Tibial artery (tissue), 4 donors: ENCODE measurements around the gene CTCFL.

Source experiments
- DNase-seq, 2 donors: peaks; one replicate each; pipeline ENCODE4 v3.0.0-alpha.2; 2019
- H3K27ac ChIP-seq, 2 donors: fragments of 200-600 bp; sonication (generic) in 1 of 2; 1 replicate in 1 of 2; 2 replicates in 1 of 2; pipeline ENCODE4 v1.5.1; 2018 to 2019; ENCODE audit warnings: mild to moderate bottlenecking in 1 of 2
- H3K27me3 ChIP-seq, 2 donors: fragments of 200-600 bp; sonication (generic) in 1 of 2; one replicate each; pipeline versions ENCODE4 v1.5.1 to v1.6.0; 2016 to 2019
- H3K36me3 ChIP-seq, 3 donors: fragments of 200-600 bp; sonication (generic) in 2 of 3; one replicate each; pipeline ENCODE4 v1.5.1; 2016 to 2019; ENCODE audit warnings: mild to moderate bottlenecking in 2 of 3
- H3K4me1 ChIP-seq, 4 donors: fragments of 200-600 bp; sonication (generic) in 2 of 4; 1 replicate in 3 of 4; 2 replicates in 1 of 4; pipeline ENCODE4 v1.5.1; 2016 to 2019
- H3K4me3 ChIP-seq, 2 donors: fragments of 200-600 bp; sonication (generic) in 1 of 2; 1 replicate in 1 of 2; 2 replicates in 1 of 2; pipeline ENCODE4 v1.5.1; 2018 to 2019; ENCODE audit warnings: mild to moderate bottlenecking in 2 of 2
- H3K9me3 ChIP-seq, 3 donors: fragments of 200-600 bp; sonication (generic) in 1 of 3; one replicate each; pipeline ENCODE4 v1.5.1; 2016 to 2019
- intact Hi-C: fragments of 100-400 bp; cut with DNase I; formaldehyde crosslinking; loops from one replicate; pipeline ENCODE4 v1.15.0; 2023; ENCODE audit warnings: low total_unique reads
- TF ChIP-seq, protein P1 (sequence below), 2 experiments: fragments of 200-600 bp in 1 of 2; fragments of 450-650 bp in 1 of 2; IDR thresholded peaks; one replicate each; pipeline ENCODE4 v1.5.1; 2017 to 2019; ENCODE audit warnings: antibody characterized with exemption in 2 of 2, mild to moderate bottlenecking in 1 of 2, moderate library complexity in 1 of 2

CTCFL gene, protein sequence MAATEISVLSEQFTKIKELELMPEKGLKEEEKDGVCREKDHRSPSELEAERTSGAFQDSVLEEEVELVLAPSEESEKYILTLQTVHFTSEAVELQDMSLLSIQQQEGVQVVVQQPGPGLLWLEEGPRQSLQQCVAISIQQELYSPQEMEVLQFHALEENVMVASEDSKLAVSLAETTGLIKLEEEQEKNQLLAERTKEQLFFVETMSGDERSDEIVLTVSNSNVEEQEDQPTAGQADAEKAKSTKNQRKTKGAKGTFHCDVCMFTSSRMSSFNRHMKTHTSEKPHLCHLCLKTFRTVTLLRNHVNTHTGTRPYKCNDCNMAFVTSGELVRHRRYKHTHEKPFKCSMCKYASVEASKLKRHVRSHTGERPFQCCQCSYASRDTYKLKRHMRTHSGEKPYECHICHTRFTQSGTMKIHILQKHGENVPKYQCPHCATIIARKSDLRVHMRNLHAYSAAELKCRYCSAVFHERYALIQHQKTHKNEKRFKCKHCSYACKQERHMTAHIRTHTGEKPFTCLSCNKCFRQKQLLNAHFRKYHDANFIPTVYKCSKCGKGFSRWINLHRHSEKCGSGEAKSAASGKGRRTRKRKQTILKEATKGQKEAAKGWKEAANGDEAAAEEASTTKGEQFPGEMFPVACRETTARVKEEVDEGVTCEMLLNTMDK

DNA sequence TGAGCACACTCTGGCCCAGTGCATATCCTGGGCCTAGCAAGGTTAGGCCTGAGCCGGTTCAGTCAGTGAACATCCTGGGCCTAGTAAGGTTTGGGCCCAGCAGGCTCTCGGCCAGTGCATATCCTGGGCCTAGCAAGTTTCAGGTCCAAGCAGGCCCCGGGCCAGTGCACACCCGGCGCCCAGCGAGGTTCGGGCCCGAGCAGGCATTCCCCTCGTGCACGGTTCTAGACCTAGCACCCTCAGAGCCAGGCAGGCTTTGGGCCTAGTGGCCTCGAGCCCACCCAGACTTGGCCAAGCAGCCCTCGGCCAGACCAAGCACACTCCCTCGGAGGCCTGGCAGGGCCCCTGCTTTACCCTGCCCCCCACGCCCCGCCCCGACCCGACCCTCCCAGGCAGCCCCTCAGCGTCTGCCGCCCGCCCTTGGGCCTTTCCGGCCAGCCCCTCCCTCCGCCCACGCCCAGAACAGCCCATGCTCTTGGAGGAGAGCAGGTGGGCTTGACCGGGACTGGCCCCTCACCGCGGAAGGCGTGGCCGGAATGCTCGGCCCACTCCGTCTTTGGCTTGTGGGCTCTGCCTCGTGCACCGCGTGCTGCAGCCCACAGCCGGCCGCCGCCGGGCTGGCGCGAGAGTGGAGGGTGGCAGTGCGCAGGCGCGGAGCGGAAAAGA, at the start of gene CTCFL:
Gene CTCFL, minus strand, starts transcription at position 630 of the 666 bp plus-strand sequence. CDS start 935 bp downstream, outside the sequence.
- Histone ChIP-seq H3K4me1 (no peaks in the 10 kb centered on the region), H3K27me3 (peaks cover 0 to 21% of the 10 kb centered on the region in 2 donors), H3K27ac (no peak within 1 kb of the TSS), H3K4me3 (no peak within 1 kb of the TSS), H3K36me3 (no peaks in the 10 kb centered on the region), H3K9me3 (no peaks in the 10 kb centered on the region)
- DNase-seq, result peak in 1 of 2 donors; percentile 50
- TF ChIP-seq, protein P1, sequence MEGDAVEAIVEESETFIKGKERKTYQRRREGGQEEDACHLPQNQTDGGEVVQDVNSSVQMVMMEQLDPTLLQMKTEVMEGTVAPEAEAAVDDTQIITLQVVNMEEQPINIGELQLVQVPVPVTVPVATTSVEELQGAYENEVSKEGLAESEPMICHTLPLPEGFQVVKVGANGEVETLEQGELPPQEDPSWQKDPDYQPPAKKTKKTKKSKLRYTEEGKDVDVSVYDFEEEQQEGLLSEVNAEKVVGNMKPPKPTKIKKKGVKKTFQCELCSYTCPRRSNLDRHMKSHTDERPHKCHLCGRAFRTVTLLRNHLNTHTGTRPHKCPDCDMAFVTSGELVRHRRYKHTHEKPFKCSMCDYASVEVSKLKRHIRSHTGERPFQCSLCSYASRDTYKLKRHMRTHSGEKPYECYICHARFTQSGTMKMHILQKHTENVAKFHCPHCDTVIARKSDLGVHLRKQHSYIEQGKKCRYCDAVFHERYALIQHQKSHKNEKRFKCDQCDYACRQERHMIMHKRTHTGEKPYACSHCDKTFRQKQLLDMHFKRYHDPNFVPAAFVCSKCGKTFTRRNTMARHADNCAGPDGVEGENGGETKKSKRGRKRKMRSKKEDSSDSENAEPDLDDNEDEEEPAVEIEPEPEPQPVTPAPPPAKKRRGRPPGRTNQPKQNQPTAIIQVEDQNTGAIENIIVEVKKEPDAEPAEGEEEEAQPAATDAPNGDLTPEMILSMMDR (IDR thresholded peaks at IDR 0.05), result no peak
- intact Hi-C loops, result loop anchor here (5.0 kb wide), 1 partner anchor 683 kb away; no protein-coding TSS in a partner anchor

DNA sequence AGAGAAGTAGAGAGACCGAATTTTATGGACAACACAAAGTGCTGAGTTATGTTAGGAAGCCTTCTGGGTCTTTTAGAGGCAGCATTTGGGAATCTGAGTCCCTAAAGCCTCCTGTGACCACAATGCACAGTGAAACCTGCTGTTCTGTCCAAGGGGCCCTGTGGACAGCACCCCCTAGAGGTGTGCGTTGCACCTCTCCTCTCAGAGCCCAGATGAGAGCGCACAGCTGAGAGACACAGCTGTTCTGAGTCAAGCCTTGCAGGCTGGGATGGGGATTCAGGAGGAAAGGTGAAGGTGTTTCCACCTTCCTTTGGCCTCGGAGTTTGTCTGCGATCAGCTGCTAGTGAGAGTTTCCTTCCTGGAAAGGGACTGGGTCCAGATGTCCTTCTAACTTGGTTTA, 49.0 kb upstream of the CTCFL start:
- Histone ChIP-seq H3K4me3 (no peak overlapping the region), H3K27me3 (peaks cover 0 to 30% of the 10 kb centered on the region in 2 donors), H3K9me3 (no peaks in the 10 kb centered on the region), H3K27ac (no peak overlapping the region), H3K4me1 (no peaks in the 10 kb centered on the region), H3K36me3 (no peaks in the 10 kb centered on the region)
- TF ChIP-seq, protein P1 (IDR thresholded peaks at IDR 0.05), result no peak
- no peak for DNase-seq
- intact Hi-C loops, result no loop called here

DNA sequence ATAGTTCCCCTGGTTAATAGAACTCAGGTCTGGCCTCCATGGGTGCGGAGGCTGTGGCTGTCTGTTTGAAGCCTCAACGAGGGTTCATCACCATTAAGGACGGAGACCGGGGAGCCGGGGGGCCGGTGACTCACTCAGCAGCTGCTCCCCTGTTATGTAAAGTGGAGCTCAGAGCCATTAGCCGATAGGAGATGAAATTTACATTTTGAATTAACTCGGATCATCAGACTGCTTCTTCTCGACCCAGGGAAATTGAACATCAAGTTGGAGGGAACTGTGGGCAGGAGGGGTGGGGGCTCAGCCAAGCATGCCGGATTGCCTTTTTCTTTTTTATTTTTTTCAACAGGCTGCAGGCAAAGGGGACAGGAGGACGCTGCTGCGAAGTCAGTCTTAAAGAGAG, 48.3 kb upstream of the CTCFL start:
- Histone ChIP-seq H3K4me3 (no peak overlapping the region), H3K9me3 (no peaks in the 10 kb centered on the region), H3K27me3 (peaks cover 0 to 32% of the 10 kb centered on the region in 2 donors), H3K4me1 (no peaks in the 10 kb centered on the region), H3K36me3 (no peaks in the 10 kb centered on the region), H3K27ac (no peak overlapping the region)
- no peak for DNase-seq
- intact Hi-C loops, result no loop called here
- TF ChIP-seq, protein P1 (IDR thresholded peaks at IDR 0.05), result no peak

DNA sequence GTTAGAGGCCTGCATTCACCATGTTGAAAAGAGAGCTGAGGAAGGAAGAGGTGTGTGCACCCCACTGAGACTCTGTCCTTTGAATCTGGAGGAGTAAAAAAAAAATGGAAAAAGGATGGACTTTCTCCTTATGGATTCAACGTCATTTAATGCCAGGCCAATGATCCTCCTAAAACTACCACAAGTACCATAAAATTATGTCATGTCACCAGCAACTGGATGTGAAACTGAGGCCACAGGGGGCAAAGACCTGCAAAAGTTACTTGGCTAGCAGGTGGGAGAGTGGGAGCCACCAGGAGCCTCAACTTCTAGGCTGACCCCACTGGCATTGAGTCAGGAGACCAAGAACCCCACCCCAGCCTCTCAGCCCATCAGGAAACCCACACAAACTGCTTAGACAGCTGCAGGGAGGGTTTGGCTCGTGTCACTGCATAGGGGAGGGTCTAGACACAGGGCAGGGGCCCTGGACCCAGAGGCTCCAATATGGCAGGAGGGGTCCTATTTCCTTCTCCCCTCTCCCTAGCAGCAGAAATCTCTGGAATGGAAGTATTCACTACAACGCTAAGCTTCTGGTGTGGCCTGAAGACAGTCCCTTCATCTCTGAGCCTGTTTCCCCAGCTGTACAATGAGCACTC, 47.0 kb upstream of the CTCFL start:
- Histone ChIP-seq H3K27ac (no peak overlapping the region), H3K4me3 (no peak overlapping the region), H3K4me1 (no peaks in the 10 kb centered on the region), H3K27me3 (peaks cover 0 to 33% of the 10 kb centered on the region in 2 donors), H3K36me3 (no peaks in the 10 kb centered on the region), H3K9me3 (no peaks in the 10 kb centered on the region)
- intact Hi-C loops, result no loop called here
- TF ChIP-seq, protein P1 (IDR thresholded peaks at IDR 0.05), result no peak
- DNase-seq, result no peak

DNA sequence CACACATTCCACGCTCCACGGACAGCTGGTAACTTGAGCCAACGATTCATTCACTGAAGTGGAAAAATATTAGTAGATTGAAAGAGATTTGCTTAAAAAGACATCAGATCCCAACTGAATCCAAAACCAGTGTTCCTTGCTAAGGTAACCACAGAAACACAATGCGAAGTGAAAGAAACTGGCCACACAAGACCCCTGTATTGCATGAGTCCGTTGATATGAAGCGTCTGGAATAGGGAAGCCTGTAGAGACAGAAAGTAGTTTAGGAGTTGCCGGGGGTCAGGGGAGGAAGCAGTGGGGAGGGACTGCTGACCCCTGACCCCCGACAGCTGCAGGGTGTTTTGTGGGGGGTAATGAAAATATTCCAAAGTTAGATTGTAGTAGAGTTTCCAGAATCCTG, 46.0 kb upstream of the CTCFL start:
- H3K4me3 ChIP-seq, result no peak overlapping the region
- peaks cover 0 to 32% of the 10 kb centered on the region in 2 donors for H3K27me3 ChIP-seq
- H3K4me1 ChIP-seq, result no peaks in the 10 kb centered on the region
- DNase-seq, result no peak
- no peak overlapping the region for H3K27ac ChIP-seq
- TF ChIP-seq, protein P1 (IDR thresholded peaks at IDR 0.05), result no peak
- H3K9me3 ChIP-seq, result no peaks in the 10 kb centered on the region
- H3K36me3 ChIP-seq, result no peaks in the 10 kb centered on the region
- intact Hi-C loops, result no loop called here
